ENCODE data around the gene SERPINB12.

Gene SERPINB12

DNA sequence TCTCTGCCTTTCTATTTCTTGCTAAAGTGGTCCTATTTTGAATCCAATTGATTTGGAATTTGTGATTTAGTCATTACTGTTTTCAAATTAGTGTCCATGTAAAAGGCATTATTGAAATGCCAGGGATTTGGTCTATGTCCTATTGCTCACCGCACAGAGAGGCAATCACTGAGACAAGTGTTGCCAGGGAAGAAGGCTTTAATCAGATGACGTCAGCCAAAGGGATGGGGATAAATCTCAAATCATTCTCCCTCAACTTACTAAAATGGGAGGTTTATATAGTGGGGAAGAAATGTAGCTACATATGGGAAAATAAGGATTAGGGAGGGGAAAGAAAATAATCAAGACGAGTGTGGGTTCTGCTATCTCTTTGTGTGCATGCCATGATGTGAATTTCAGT, 9.6 kb downstream of the SERPINB12 start:
- DNase-seq (ENCODE audit: low read depth) = no peak

DNA sequence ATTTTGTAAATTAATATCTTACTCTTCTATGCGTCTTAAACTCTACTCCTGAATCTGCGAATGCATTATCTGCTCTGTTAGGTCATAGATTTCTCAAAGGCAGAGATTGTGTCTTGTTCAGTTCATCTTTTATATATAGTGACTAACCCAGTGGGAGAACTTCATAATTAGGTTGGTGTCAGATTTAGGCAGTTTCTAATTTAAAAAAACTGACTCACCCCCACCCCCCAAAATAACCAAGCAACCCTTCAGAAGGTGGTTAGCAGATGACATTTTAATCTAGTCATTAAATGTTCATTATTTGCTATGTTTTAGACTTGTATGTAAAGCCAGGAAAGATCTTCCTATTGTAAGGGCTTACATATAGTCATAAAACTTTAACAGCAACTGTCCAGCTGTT, 10.4 kb downstream of the SERPINB12 start:
- no peak for DNase-seq (ENCODE audit: low read depth)

GRCh38 chr18:63553081-63553480, 10.9 kb downstream of the SERPINB12 start:
- no peak for DNase-seq (ENCODE audit: low read depth)

- no peak for DNase-seq (ENCODE audit: low read depth)
Observed at GRCh38 chr18:63559567-63560491, 17.7 kb downstream of the SERPINB12 start.

GRCh38 chr18:63562284-63562683, 20.1 kb downstream of the SERPINB12 start:
- DNase-seq (ENCODE audit: low read depth) = no peak

- no peak for DNase-seq (ENCODE audit: low read depth)
Observed at GRCh38 chr18:63564021-63564420, 21.9 kb downstream of the SERPINB12 start.

DNA sequence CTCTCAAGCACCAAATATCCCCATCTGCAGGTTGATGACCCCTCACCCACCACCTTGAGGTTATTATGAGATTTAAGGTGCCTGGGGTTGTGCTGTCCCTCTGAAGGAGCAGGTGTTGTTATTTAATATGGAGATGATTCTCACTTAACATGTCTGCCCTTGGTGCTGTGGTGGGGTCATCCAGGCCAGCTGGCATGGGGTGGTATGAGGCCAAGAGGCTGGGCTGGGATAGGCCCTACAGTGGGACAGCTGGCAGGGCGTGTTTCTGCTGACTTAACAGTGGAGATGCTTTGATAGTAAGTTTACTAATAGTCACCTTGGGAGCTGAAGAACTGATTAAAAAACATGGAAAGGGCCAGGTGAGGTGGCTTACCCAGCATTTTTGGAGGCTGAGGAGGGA, 22.4 kb downstream of the SERPINB12 start:
- no peak for DNase-seq (ENCODE audit: low read depth)

DNA sequence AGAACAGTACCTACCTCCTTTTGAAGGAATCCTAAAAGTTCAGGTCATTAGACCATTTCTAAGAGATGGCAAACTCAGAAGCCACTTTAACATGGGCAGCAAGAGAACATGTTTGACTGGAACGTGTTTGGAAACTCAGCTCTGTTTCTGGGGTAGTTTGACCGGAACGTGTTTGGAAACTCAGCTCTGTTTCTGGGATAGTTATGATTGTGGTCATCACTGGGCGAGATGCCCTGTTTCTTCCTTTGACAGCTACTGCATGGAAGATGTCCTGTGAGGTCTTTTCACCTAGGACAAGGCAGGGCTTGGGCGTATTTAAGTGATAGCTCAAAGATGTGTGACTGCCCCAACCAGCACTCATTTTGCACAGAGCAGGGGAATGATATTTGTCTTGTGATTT, 25.1 kb downstream of the SERPINB12 start:
- DNase-seq (ENCODE audit: low read depth) = no peak

- DNase-seq (ENCODE audit: low read depth) = no peak
Observed at GRCh38 chr18:63567825-63568224, 25.7 kb downstream of the SERPINB12 start.

- no peak for DNase-seq (ENCODE audit: low read depth)
Observed at GRCh38 chr18:63570721-63571120, 28.6 kb downstream of the SERPINB12 start.

DNA sequence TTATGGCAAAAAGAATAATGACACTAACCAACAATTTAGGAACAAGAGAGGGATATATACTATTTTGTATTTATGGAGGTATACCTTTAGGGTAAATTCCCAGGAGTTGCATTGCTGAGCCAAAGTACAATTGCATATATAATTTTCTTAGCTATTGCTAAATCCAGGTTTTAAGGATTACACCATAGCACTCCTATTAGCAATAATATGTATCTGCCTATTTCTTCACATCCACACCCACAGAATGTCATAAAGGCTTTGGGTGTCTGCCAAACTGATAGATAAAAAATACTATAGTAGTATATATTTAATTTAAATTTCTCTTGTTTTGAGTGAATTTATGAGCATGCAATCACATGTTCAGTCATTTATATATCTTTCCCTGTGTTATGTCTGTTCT, 33.5 kb downstream of the SERPINB12 start:
- no peak for DNase-seq (ENCODE audit: low read depth)

DNA sequence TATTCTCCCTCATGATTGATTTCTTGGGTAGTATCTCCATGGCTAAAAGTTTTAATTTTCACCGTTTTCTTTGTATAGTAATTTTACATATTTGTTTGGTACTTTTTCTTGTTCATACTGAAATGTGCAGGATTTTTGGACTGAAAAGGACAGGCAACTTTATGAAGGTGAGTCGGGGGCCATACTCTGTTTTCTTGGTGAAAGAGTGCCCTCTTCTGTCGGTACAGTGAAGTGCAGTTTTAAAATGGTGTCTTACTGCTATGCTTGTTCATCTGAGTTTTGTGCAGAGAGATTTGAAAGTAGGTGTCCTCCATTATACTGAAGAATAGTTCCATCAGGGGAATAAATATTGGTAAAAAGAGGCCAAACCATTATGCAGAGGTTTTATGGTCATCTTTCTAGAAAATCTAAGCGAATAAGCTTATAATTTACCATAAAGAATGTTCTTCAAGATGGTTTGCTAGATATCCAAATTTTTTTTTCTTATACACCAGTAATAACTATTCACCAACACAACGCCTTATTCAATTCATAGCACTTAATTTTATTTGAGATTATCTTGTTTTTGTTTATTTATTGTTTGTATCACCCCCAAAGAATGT, 36.3 kb downstream of the SERPINB12 start:
- no peak for DNase-seq (ENCODE audit: low read depth)

- no peak for DNase-seq (ENCODE audit: low read depth)
Observed at GRCh38 chr18:63579616-63580015, 37.4 kb downstream of the SERPINB12 start.

DNA sequence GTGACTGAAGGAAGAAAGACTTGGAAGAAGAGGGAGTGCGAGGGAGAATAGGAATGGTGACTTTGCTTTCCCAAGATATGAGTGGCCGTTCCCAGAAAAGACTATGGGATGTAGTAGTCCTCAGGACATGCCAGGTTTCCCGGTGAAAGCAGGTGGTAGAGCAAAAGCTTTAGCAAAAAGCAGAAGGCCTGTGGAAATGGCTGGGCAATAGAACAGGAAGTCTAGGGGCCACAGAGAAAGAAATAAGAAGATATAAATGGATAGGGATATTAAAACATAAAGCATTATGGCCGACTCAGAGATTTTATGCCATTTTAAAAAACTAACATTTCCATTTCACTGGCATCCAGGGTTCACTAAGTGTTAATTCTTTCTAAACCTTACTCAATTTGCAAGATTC, 43.8 kb downstream of the SERPINB12 start:
- DNase-seq (ENCODE audit: low read depth) = no peak

DNA sequence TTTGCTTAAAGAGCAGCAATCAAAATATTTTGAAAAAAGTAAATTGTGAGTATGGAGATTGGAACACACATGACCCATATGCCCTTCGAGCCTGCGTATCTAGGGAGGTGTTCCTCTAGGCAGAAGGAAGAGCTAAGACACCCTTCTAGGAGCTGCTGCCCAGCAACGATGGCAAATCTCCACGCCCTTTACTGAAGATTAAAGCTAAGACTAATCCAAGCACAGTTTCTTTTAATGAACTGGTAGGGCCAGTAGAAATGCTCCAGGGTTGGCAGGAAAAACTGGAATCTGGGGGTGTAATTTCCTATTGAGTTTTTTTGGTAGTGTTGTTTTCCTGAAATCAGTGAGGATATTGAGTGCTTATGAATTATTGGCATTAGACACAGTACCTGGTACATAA, 44.3 kb downstream of the SERPINB12 start:
- no peak for DNase-seq (ENCODE audit: low read depth)

- DNase-seq (ENCODE audit: low read depth) = no peak
Observed at GRCh38 chr18:63586966-63587365, 44.8 kb downstream of the SERPINB12 start, which contains the start of gene SERPINB13. Gene SERPINB13, plus strand, starts transcription at chr18:63587343. Its CDS starts 1,325 bp downstream, at chr18:63588668.

GRCh38 chr18:63588909-63589308, 46.7 kb downstream of the SERPINB12 start:
- DNase-seq (ENCODE audit: low read depth) = no peak

DNA sequence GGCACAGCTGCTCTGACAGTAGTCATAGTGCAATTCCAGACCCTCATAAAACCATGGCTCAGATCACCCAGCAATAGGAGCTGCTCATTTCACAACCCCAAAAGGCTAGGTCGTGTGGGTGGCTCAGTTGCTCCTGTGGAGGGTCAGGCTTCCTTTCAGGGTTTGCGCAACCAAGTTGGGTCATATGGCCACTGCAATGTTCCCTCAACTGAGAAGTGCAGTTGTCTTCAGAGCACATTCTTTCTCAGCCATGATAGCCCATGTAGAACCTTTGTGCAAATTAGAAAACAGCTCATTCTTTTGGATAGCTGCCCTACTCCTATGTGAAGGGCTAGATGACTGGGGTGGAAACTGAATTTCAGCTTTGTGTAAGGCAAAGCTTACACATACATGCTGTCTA, 48.2 kb downstream of the SERPINB12 start:
- DNase-seq (ENCODE audit: low read depth) = no peak

GRCh38 chr18:63590966-63591695, 49.0 kb downstream of the SERPINB12 start:
- no peak for DNase-seq (ENCODE audit: low read depth)

GRCh38 chr18:63591725-63592124, 49.6 kb downstream of the SERPINB12 start:
- no peak for DNase-seq (ENCODE audit: low read depth)

DNA sequence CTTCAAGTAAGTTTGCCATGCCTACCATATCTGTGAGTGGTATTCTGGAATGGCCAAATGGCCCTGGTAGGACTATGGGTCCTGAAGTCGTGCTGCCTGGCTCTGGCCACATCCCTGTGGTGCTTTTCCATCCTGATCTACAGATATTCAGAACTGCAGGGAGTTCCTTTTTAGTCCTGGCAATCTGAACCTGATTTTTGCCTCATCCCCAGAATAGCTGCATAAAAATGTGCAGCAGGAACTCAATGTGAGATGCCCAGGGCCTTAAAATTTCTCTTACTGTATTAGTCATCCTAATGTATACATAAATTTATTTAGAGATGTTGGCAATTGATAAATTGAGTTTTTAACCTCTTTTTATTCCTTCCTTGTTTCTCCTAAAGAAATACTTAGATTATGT, 50.3 kb downstream of the SERPINB12 start:
- no peak for DNase-seq (ENCODE audit: low read depth)

DNA sequence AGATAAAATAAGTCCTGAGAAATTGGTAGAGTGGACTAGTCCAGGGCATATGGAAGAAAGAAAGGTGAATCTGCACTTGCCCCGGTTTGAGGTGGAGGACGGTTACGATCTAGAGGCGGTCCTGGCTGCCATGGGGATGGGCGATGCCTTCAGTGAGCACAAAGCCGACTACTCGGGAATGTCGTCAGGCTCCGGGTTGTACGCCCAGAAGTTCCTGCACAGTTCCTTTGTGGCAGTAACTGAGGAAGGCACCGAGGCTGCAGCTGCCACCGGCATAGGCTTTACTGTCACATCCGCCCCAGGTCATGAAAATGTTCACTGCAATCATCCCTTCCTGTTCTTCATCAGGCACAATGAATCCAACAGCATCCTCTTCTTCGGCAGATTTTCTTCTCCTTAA, 54.8 kb downstream of the SERPINB12 start:
- no peak for DNase-seq (ENCODE audit: low read depth)

- DNase-seq (ENCODE audit: low read depth) = no peak
Observed at GRCh38 chr18:63603355-63603754, 61.2 kb downstream of the SERPINB12 start.

All from stimulated activated CD8-positive, alpha-beta memory T cell treated with anti-CD3 and anti-CD28 coated beads, Interleukin-7, amount 100 ng/mL, for 24 hours (primary cell).